PC-9 (cell line): Measurements from ENCODE around the gene NXN. TPM values are rescaled to one million over a fixed set of nuclear protein-coding genes. Genes with fewer than 3 reads are reported as not detected.

ENCODE experiments used
- BruUV-seq: library from RNA; stranded (reverse); fragments of 400-500 nt; replicated peaks from 2 replicates; lab custom pipeline; 2021; lab: Mats Ljungman, UMichigan
- CTCF ChIA-PET: fragments of 300-600 bp; sonication (Branson Sonifier 250); formaldehyde crosslinking; loops from one replicate; lab custom pipeline; 2022; ENCODE audit warnings: antibody characterized with exemption; lab: Charles Lee
- POLR2A ChIA-PET: fragments of 300-600 bp; sonication (Branson Sonifier 250); formaldehyde crosslinking; loops from one replicate; lab custom pipeline; 2022; ENCODE audit warnings: antibody characterized with exemption; ENCODE audit not compliant: unreplicated experiment; lab: Charles Lee
- DNase-seq, 2 experiments: peaks; one replicate each; pipeline versions ENCODE4 v3.0.0 to v3.0.0-alpha.2; 2015 to 2022; ENCODE audit warnings: mixed read lengths in 1 of 2
- H2AFZ ChIP-seq: fragments of 200-600 bp; sonication (generic); 2 replicates; pipeline ENCODE4 v1.8.1; 2017; ENCODE audit warnings: antibody characterized with exemption
- H3F3A ChIP-seq: fragments of 200-600 bp; sonication (generic); 2 replicates; pipeline ENCODE4 v1.8.1; 2017; ENCODE audit warnings: antibody characterized with exemption, mild to moderate bottlenecking, low read depth; ENCODE audit not compliant: insufficient read depth
- H3K27ac ChIP-seq: fragments of 200-600 bp; sonication (generic); 2 replicates; pipeline ENCODE4 v1.6.1; 2016; ENCODE audit warnings: mixed run types
- H3K27me3 ChIP-seq: fragments of 200-600 bp; sonication (generic); 2 replicates; pipeline ENCODE4 v1.6.1; 2016; ENCODE audit warnings: low read depth, mixed run types; ENCODE audit not compliant: insufficient read depth
- H3K36me3 ChIP-seq: fragments of 200-600 bp; sonication (generic); 2 replicates; pipeline ENCODE4 v1.6.1; 2016; ENCODE audit warnings: low read depth, mixed run types
- H3K4me1 ChIP-seq: fragments of 200-600 bp; sonication (generic); replicated peaks from 2 replicates; pipeline ENCODE4 v1.6.1; 2016; ENCODE audit warnings: mixed run types; ENCODE audit not compliant: insufficient read depth
- H3K4me2 ChIP-seq: fragments of 200-600 bp; sonication (generic); 2 replicates; pipeline ENCODE4 v1.6.1; 2017; ENCODE audit warnings: mixed run types
- H3K4me3 ChIP-seq: fragments of 200-600 bp; sonication (generic); 2 replicates; pipeline ENCODE4 v1.6.1; 2016; ENCODE audit warnings: mixed run types
- H3K79me2 ChIP-seq: fragments of 200-600 bp; sonication (generic); 2 replicates; pipeline ENCODE4 v1.6.1; 2017; ENCODE audit warnings: low read depth, mixed run types
- H3K9me2 ChIP-seq: fragments of 200-600 bp; sonication (generic); 2 replicates; pipeline ENCODE4 v1.8.1; 2017; ENCODE audit warnings: mild to moderate bottlenecking; ENCODE audit not compliant: insufficient read depth
- H3K9me3 ChIP-seq: fragments of 200-600 bp; sonication (generic); 2 replicates; pipeline ENCODE4 v1.8.1; 2016; ENCODE audit warnings: low read depth; ENCODE audit not compliant: insufficient read depth
- H4K20me1 ChIP-seq: fragments of 200-600 bp; sonication (generic); 2 replicates; pipeline ENCODE4 v1.8.1; 2017; ENCODE audit not compliant: insufficient read depth
- CTCF ChIP-seq: fragments of 200-600 bp; sonication (generic); conservative IDR thresholded peaks from 2 replicates; pipeline ENCODE4 v1.6.1; 2017; ENCODE audit warnings: mixed run types, antibody characterized with exemption, mild to moderate bottlenecking, moderate library complexity
- EZH2 ChIP-seq: fragments of 200-600 bp; sonication (generic); IDR thresholded peaks from 2 replicates; pipeline ENCODE4 v1.8.0; 2017; ENCODE audit warnings: antibody characterized with exemption, low read depth
- intact Hi-C: fragments of 100-400 bp; cut with micrococcal nuclease; formaldehyde crosslinking; loops from one replicate; pipeline ENCODE4 v1.10.0; 2022; ENCODE audit not compliant: unreplicated experiment
- total RNA-seq: library from RNA; stranded (reverse); gene quantifications from 2 replicates; pipeline ENCODE4 v1.2.3, GENCODE V29; 2021

Gene NXN
- total RNA-seq, 1 experiment from 2014 or later: 59.8 TPM

- POLR2A ChIA-PET: no interaction called here
- Histone ChIP-seq H2AFZ (no peak overlapping the region), H3K4me3 (no peak overlapping the region), H3K9me2 (no peaks in the 10 kb centered on the region), H3K36me3 (no peaks in the 10 kb centered on the region), H3F3A (no peaks in the 10 kb centered on the region), H3K4me1 (no peaks in the 10 kb centered on the region), H3K4me2 (no peak overlapping the region), H3K79me2 (no peaks in the 10 kb centered on the region), H3K27me3 (no peaks in the 10 kb centered on the region), H3K27ac (no peak overlapping the region), H4K20me1 (peaks cover 30% of the 10 kb centered on the region), H3K9me3 (no peaks in the 10 kb centered on the region)
- no TSS peak for BruUV-seq
- intact Hi-C loops: no loop called here
- no peak for DNase-seq
- no peak for TF ChIP-seq CTCF
- no peak for TF ChIP-seq EZH2
- CTCF ChIA-PET: interaction anchor here (0.6 kb wide), 1 partner anchor 134 kb away, joined by 3 read pairs; no protein-coding TSS in a partner anchor
Observed at GRCh38 chr17:850851-851763, 128.5 kb downstream of the NXN start.

GRCh38 chr17:850086-850850, 129.3 kb downstream of the NXN start:
- Histone ChIP-seq H3K4me1 (no peaks in the 10 kb centered on the region), H3K27me3 (no peaks in the 10 kb centered on the region), H3K27ac (no peak overlapping the region), H3K36me3 (no peaks in the 10 kb centered on the region), H3K79me2 (no peaks in the 10 kb centered on the region), H3K9me2 (no peaks in the 10 kb centered on the region), H4K20me1 (peaks cover 37% of the 10 kb centered on the region), H3K4me3 (no peak overlapping the region), H2AFZ (no peak overlapping the region), H3K4me2 (no peak overlapping the region), H3K9me3 (no peaks in the 10 kb centered on the region), H3F3A (no peaks in the 10 kb centered on the region)
- CTCF ChIA-PET: no interaction called here
- BruUV-seq: no TSS peak
- TF ChIP-seq EZH2 (no peak), CTCF (no peak)
- intact Hi-C loops: no loop called here
- DNase-seq: no peak
- POLR2A ChIA-PET: no interaction called here

- CTCF ChIA-PET: no interaction called here
- Histone ChIP-seq H3K27me3 (no peaks in the 10 kb centered on the region), H3K4me2 (no peak overlapping the region)
Observed at GRCh38 chr17:848402-848801, 131.2 kb downstream of the NXN start.

More at GRCh38 chr17:848402-848801, 131.2 kb downstream of the NXN start:
- Histone ChIP-seq H3K27ac (no peak overlapping the region), H3K79me2 (no peaks in the 10 kb centered on the region), H2AFZ (no peak overlapping the region), H3K9me3 (no peaks in the 10 kb centered on the region), H4K20me1 (peaks cover 41% of the 10 kb centered on the region), H3F3A (no peaks in the 10 kb centered on the region), H3K4me3 (no peak overlapping the region), H3K36me3 (no peaks in the 10 kb centered on the region), H3K4me1 (no peaks in the 10 kb centered on the region), H3K9me2 (no peaks in the 10 kb centered on the region)
- no TSS peak for BruUV-seq
- TF ChIP-seq CTCF: no peak
- intact Hi-C loops: no loop called here
- DNase-seq: no peak
- POLR2A ChIA-PET: no interaction called here
